ENCODE data around the gene OPN1SW. TPM values are rescaled to one million over a fixed set of nuclear protein-coding genes. Genes with fewer than 3 reads are reported as not detected.

The OPN1SW gene
- total RNA-seq, 2 experiments from 2014 or later = not detected

DNA sequence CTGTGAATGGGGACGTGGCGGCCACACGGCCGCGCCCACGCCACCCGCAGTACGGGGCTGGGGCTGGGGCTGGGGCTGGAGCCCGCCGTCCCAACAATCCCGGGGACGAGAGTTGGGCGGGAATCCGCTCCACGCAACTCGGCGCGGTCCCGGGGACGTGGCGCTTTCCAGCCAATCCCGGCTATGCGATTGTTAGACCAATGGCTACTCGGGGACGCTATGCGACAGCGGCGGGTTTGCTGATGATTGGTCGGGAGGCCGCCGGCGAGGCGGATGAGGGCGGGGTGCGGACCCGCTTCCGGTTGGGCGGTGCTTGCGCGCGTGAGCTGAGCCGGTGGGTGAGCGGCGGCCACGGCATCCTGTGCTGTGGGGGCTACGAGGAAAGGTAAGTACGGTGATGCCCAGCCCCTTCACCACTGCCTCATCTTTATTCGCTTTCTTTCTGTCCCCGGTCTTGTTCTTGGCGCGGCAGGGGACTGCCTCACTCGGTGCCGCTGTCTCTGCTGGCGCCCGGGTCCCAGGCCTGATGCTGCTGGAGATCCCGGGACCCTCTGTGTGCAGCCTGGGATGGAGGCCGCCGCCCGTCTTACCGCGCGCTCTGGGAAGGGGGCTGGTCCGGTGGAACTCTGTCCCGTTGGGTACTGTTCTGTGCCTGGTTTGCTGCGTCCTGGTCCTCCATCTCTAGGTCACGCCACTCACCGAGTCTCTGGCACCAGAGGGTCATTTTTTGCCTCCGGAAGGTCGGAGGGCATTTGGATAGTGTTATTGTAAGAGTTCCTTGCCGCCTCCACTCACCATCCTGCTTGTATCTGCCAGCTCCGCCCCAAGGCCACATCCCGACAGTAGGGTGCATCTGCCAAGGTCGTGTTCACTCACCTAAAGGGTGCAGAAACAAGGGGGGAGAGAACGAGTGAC, 36.3 kb downstream of the OPN1SW start, which contains the start of gene CALU:
Gene CALU (plus strand): TSS at position 312 of the 915 bp plus-strand sequence. CDS start 9,225 bp downstream, outside the sequence.
- ChIA-PET POLR2A (interaction anchor here (0.5 to 1.4 kb wide), 4 partner anchors 11 to 124 kb away, joined by 3 to 4 read pairs (median 3); partner anchors contain the start of gene ATP6V1F), CTCF (interaction anchor here (1.0 to 1.3 kb wide), 2 partner anchors 17 to 37 kb away, joined by 3 read pairs; no protein-coding TSS in a partner anchor)

DNA sequence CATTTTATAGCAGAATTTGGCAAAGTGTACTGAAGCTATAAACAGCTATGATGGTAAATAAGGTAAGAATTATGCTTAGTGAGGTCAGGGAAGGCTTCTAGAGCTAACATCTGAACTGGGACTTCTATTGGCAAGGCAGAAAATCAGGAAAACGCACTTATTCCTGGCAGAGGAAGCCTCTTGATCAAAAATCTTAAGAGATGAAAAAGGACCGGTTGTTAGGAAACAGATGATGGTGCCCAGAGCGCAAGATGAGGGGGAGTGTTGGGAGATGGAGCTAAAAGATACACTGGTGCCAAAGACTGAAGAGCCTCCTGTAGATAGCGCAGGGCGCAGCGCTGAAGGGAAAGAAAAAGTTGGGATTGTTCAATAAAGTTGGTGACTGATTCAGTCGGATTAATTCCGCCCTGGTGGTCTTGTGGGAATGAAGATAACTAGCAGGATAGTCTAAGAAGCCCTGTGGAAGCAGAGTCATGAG, 37.0 kb downstream of the OPN1SW start:
- CTCF ChIA-PET = interaction anchor here (1.0 kb wide), 1 partner anchor 36 kb away, joined by 3 read pairs; no protein-coding TSS in a partner anchor

DNA sequence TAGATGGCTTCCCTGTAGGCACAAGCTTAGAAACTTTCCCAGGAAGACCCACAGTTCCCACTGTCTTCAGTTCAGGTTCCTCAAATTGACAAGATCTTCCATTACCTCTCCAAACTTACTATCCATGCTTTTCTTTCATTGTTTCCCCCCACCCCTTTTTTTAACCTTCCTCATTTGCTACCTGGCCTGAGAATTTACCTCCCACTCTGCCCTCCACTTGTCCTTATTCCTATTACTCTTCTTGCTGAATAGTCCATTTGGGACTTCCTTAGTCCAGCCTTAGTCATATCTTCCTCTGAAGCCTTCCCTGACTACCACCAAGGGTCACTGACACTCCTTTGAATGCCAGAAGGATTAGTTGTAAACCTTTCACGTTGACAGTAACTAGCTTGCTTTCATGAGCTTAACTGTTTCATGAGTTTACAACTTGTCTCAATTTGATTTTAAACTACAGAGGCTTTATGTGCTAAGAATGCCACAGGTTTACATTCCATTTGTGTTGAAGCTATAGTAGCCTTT, 37.7 kb downstream of the OPN1SW start:
- CTCF ChIA-PET = interaction anchor here (1.0 kb wide), 1 partner anchor 35 kb away, joined by 3 read pairs; no protein-coding TSS in a partner anchor
- POLR2A ChIA-PET = interaction anchor here (1.3 kb wide), 1 partner anchor 53 kb away, joined by 3 read pairs; no protein-coding TSS in a partner anchor

More for the DNA sequence above, 37.0 kb downstream of the OPN1SW start:
- POLR2A ChIA-PET = interaction anchor here (0.5 to 1.4 kb wide), 3 partner anchors 12 to 124 kb away, joined by 3 to 4 read pairs (median 4); partner anchors contain the start of gene ATP6V1F

DNA sequence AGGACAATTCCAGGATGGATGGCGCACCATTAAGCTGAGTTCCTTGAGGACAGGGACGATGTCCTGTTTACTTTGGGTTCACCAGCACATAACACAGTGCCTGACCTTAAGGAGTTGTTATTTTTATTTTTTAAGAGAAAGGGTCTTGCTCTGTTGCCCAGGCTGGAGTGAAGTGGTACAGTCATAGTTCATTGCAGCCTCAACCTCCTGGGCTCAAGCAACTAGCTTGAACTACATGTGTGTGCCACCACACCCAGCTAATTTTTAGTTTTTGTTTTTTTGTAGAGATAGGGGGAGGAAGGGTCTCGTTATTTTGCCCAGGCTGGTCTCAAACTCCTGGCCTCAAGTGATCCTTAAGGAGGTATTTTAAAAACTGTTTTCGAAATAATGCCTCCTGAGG, 38.2 kb downstream of the OPN1SW start:
- ChIA-PET POLR2A (interaction anchor here (1.3 kb wide), 1 partner anchor 54 kb away, joined by 3 read pairs; no protein-coding TSS in a partner anchor), CTCF (no interaction called here)

DNA sequence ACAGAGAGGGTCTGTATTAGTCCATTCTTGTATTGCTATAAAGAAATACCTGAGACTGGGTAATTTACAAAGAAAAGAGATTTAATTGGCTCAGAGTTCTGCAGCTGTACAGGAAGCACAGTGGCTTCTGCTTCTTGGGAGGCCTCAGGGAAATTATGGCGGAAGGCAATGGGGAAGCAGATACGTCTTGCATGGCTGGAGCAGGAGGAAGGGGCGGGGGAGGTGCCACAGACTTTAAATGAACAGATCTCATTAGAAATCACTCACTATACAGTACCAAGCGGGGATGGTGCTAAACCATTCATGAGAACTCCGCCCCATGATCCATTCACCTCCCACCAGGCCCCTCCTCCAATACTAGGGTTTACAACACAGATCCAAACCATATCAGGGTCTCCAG, 40.2 kb downstream of the OPN1SW start:
- ChIA-PET POLR2A (no interaction called here), CTCF (interaction anchor here (1.1 kb wide), 1 partner anchor 356 kb away, joined by 3 read pairs; no protein-coding TSS in a partner anchor)

DNA sequence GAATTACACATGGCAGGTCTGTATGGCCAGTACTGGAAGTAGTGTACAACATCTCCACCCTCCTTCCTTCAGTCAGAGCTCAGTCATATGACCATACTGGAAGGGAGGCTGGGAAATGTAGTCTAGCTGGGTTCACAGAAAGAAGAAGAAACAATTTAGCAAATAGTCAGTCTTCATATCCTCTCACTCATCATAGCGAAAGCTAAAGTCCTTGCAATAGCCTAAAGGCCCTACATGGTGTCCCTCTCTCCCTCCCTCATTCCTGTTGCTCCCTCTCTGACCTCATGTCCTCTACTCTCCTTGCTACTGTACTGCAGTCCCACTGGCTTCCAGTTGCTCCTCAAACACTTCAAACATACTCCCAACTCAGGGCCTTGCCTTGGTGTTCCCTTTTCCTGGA, 40.7 kb downstream of the OPN1SW start:
- ChIA-PET POLR2A (no interaction called here), CTCF (no interaction called here)

DNA sequence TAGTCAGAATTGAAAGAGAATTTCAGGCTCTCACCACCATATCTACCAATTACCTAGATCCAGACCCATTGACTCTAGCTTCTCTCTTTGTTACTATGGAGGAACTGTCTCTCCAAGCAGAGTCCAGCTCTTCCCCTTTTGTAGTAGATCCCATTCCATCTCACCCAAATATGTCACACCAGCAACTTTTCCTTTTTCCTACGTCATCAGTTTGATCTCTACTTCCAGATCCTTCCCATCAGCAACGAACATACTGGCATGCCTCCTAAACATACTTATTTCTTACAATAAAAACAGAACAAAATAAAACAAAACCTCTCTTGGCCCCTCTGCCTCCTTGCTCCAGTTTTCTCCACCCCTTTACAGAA, 42.3 kb downstream of the OPN1SW start:
- CTCF ChIA-PET = no interaction called here
- POLR2A ChIA-PET = no interaction called here

DNA sequence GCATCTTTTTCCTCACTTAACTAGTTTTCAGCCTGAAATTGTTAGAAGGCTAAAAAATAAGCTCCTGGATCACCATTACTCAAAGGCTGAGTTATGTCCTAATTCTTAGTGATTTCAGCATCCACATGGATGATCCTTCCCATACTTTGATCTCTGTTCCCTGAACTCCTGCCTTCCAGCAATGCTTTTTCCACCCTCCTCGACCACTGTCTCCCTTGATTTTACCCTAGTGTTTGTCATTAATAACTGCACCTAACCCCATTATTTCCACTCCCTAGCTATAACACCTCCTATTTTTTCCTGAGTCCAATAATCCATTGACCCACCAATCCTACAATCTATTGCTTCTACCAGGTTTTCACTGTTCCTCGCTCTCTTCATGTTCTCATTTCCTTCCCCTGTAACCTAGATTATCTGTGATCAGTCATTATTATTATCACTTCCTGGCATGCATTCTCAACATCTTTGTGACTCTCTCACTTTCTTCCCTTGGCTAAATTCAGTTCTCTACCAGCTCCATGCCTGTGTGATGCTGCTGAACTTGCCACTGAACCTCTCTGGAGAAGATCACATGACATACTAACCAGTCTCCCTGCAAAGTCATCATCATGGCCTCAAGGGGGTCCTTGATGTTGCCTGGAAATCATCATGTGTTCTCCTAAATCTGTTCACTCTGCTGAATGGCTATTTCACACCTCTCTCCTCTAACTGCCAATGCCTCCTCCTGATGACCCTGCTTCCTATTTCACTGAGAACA, 42.9 kb downstream of the OPN1SW start:
- CTCF ChIA-PET = interaction anchor here (0.6 kb wide), 1 partner anchor 118 kb away, joined by 3 read pairs; no protein-coding TSS in a partner anchor
- POLR2A ChIA-PET = no interaction called here

DNA sequence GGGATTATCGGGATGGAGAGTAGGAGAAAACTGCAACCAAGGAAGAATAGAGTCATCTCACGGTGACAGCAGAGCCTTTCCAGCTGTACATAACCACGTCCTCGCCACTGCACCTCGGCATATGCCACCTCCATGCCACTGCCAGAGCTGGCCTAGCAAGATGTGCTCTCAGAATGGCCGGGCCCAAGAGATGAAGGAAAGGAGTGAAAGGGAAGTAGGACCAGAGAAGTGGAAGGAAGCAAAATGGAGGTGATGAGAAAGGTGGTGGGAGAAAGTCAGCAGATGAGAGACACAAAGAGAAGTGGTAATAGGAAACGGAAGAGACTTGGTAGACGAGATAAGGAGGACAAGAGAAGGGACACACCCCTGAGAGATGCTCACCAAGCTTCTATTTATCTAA, 44.4 kb downstream of the OPN1SW start:
- ChIA-PET CTCF (no interaction called here), POLR2A (no interaction called here)

DNA sequence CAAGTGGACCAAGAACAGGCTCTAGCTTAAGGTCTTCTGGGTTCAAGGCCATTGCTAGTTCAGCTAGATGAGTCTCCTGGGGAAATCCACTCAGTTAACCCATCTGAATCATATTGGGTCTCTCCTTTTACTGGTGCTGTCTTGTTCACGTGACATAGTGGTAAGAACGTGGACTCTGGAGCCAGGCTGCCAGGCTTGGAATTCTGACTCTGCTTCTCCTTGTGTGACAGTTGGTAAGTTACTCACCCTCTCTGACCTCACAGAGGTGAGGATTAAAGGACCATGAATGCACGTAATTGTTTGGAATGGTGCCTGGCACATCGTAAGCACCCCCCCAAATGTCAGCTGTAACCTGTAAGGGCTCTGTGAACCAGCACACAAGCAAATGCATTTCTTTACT, 46.1 kb downstream of the OPN1SW start:
- ChIA-PET POLR2A (no interaction called here), CTCF (no interaction called here)

DNA sequence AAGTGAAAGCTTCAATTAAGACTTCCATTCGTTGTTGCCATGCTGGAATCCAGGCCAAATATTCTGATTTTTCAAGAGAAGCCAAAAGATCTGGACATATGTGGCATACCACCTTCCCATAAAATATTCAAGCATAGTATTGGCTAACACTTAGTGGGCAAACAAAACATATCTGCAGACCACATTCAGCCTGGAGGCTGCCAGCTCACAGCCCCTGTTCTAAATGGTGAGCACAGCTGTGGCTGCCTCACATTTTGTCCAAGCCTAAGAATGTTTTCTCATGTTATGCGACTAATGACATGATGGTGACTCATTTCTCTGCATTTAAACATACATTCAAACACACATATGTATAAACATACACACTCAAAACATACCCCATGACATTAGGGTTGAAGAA, 47.0 kb downstream of the OPN1SW start:
- CTCF ChIA-PET = no interaction called here
- POLR2A ChIA-PET = interaction anchor here (0.9 kb wide), 1 partner anchor 11 kb away, joined by 3 read pairs; no protein-coding TSS in a partner anchor

DNA sequence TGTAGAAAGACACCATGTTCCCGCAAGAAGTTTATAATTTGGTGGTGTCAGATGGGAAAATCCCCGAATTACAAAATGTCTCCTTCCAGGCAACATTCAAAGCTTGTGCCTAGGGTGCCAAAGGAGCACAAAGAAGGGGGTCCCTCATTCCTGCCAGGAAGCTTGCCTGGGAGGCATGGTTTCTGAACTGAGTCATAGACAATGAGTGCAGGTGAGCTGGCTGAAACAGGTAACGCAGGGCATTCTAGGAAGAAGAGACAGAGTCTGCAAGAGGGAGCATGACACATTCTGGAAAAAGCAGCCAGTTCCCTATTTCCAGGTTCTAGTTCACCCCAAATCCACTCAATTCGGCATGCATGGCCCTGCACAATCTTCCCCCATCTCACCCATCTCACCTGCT, 48.4 kb downstream of the OPN1SW start:
- CTCF ChIA-PET = no interaction called here
- POLR2A ChIA-PET = no interaction called here

DNA sequence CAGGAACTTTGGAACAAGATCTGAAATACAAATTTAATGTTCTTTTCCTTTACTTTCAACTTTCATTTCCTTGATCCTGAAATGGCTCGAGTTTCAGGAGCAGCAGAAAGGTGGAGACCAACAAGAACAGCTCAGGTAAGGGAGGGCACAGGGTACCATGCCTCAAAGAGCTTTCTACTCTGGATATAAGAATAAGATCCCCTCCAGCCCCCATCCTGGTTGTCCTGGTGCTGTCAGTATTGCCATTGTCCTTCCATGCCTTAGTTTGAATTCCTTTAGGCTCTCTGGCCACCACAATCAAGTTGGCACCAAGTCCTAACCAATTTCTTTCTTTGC, 48.9 kb downstream of the OPN1SW start:
- POLR2A ChIA-PET = no interaction called here
- CTCF ChIA-PET = no interaction called here

DNA sequence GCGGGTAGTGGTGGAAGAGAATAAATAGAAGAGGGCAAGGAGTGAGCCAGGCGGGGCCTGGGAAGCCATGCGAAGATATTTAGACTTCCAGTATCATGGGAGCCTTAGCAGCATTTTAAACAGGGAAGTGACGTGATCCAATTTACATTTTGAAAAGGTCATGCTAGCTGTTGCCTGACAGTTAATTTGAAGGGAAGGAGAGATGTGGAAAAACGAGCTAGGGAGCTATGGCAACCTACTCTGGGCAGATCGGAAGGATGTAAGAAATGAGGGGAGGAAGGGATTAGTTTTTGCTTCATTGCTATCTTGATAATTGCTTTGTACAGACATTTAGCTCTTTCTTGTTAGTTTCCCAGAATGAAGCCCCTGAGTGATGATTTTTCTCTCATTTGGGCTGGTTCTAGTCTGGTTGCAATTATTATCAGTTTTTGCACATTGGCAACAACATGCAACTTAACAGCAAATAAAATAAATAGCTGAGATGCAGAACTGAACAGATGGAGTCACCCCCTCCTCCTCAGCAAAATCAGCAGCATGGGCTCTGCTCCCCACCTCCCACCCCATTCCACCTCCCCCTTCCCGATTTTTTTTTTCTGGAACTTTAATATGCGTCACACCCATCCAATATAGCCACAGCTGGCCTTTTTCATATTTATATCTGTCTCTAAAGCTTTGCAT, 49.4 kb downstream of the OPN1SW start:
- ChIA-PET POLR2A (no interaction called here), CTCF (interaction anchor here (0.6 kb wide), 1 partner anchor 55 kb away, joined by 6 read pairs; no protein-coding TSS in a partner anchor)

DNA sequence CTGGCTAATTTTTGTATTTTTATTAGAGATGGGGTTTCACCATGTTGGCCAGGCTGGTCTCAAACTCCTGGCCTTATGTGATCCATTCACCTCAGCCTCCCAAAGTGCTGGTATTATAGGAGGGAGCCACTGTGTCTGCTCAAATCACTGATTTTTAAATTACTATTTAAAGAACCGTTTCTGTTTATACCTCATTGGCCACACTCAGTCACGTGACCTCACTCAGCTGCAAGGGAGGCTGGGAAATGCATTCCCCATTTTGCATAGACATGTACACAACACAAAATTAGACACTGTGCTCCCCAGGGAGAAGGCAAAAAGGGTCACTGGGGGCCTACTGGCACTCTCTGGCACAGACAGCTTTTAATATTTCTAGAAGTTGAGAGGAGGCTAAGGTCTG, 50.1 kb downstream of the OPN1SW start:
- POLR2A ChIA-PET = no interaction called here
- CTCF ChIA-PET = interaction anchor here (0.6 kb wide), 1 partner anchor 55 kb away, joined by 6 read pairs; no protein-coding TSS in a partner anchor

DNA sequence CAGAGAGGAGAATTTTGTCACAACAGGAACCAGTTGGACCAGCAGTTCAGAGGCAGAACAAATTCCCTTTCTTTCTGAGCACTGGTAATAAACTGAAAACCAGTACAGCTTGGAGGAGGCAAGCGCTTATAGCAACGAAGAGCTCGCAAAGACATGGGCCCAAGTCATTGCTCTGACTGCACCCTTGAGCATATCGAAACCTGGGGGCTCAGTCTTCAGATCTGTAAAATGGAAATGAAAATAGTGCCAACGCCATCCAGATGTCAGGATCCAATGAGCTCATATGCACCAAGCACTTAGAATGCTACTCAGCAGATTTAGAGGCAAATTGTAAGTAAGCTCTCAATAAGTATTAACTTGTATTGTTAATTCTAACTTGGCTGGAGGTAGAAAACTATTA, 50.9 kb downstream of the OPN1SW start:
- CTCF ChIA-PET = no interaction called here
- POLR2A ChIA-PET = no interaction called here
